HK-2 (cell line): ENCODE measurements around the gene ARHGEF28.

ENCODE experiments used
- DNase-seq: peaks from one replicate; pipeline ENCODE4 v3.0.0-alpha.2; 2018; ENCODE audit not compliant: unreplicated experiment

The ARHGEF28 gene

DNA sequence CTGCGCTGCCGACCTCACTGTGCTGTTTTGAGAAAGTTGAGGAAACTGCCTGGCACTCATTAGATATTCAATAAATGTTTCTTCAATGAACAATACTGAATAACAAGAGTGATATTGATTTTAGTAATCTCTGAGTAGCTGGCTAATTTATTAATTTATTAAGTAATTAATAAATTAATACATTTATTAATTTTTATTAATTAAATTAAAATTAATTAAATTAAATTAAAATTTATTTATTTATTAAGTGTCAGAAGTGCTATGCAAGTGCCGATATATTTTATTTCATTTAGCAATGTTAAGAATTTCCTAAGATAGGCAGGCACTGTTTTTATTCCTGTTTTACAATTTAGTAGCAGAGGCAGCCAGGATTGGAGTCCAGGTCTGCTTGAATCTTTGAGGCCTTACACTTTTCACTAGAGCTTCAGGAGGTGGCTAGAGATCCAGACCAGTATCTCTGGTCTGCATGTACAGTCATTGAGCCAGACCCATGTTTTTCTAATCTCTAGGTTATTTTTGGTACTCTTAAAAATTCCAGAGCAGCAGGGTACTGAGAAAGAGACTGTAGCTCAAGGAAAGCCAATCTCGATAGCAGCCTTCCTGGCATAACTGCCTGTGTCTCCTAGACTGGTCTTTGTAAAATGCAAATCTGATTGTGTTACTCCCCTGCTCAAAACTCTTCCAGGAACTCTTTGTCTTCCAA is 109.2 kb downstream of the ARHGEF28 start:
- DNase-seq = no peak

DNA sequence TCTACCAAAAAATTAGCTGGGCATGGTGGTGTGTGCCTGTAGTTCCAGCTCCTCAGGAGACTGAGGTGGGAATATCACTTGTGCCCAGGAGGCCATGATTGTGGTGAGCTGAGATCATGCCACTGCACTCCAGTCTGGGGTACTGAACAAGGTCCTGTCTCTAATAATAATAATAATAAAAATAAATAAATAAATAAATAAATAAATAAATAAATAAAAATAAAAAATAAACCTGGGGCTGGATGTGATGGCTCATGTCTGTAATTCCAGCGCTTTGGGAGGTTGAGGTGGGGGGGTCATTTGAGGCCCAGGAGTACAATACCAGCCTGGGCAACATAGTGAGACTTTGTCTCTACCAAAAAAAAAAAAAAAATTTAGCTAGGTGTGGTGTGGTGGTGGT is 113.7 kb downstream of the ARHGEF28 start:
- no peak for DNase-seq

DNA sequence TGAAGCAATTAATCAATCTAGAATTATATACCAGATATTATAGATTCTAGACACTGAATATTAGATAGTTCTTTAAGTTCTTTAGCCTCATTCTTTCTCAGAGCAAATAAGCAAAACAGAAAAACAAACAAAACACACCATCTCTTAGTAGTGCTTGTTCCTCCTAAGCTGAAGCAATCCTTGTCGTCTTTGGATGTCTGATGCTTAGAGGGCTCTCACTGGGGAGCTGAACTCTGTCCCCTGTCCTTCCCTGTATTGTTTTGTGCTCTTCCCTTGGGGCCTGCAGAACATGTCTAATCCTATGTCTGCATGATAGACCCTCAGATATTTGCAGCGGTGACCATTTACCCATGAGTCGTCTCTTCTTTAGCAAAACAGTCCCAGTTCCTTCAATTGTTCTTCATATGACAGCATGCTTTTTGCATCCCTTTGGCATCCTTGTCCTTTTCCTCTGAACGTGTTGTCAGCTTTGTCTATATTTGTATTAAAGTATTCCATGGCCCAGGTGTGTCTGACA is 114.3 kb downstream of the ARHGEF28 start:
- no peak for DNase-seq

DNA sequence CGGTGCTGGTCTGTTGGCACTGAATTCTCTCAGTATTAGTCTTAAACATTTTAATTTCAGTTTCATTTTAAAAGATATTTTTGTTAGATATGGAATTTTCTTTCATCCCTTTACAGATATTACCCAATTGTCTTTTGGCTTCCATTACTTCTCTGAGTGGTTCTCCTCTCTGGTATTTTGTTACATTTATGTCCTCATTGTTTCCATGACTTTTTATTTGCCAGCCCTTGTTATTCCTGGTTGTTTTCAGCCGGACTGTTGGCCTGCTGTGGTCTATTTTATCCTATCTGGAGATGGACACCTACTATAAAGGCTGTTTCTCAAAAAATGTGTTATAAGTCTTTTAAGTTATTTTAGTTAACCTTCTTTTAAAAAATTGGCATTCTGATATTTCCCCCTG is 117.2 kb downstream of the ARHGEF28 start:
- DNase-seq = no peak

- no peak for DNase-seq
Observed at GRCh38 chr5:73745836-73746235, 119.8 kb downstream of the ARHGEF28 start.

DNA sequence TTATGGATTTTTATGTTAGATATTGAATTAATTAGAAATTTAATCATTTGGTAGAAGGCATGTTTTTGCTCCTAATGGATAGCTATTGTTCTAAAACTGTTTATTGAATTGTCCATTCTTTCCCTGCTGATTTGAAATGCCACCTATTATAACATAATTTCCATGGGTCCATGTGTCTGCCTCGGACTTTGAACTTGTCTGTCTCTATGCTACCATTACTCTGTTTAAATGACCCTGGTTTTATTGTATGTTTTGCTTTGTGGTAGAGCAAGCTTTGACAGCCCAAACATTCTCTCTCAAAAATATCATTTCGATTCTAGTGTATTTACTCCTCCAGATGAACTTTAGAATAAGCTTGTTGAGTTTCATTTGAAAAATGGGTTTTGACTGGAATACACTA is 120.6 kb downstream of the ARHGEF28 start:
- DNase-seq = no peak

DNA sequence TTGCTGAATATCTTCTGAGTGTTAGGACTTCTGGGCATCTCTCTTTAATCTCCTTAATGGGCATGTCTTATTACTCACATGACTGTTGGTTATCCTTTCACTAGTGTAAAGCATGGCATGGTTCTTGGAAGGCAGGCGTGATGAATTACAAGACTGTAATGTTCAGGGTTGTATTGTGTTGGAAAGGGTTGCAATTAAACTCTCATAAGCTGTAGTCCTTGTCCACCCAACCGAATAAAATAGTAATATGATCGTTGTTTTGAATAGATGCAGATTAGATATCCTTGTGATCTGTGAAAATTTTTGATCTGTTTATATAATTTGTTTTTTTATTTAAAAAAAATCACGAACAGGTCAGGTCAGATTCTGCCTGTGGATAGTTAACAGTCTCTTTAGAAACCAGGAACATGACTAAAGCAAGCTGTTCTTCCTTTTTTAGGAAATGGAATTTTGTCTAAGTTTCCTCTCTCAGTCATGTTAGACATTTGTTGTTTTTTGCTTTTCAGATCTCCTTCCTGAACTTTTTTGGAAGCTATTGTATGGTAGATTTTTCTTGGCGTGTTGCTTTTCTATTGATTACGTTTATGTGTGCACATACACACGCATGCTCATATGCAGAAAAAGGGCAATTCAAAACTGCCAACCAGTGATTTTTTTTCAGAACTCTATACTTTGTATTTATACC is 121.8 kb downstream of the ARHGEF28 start:
- DNase-seq = no peak

DNA sequence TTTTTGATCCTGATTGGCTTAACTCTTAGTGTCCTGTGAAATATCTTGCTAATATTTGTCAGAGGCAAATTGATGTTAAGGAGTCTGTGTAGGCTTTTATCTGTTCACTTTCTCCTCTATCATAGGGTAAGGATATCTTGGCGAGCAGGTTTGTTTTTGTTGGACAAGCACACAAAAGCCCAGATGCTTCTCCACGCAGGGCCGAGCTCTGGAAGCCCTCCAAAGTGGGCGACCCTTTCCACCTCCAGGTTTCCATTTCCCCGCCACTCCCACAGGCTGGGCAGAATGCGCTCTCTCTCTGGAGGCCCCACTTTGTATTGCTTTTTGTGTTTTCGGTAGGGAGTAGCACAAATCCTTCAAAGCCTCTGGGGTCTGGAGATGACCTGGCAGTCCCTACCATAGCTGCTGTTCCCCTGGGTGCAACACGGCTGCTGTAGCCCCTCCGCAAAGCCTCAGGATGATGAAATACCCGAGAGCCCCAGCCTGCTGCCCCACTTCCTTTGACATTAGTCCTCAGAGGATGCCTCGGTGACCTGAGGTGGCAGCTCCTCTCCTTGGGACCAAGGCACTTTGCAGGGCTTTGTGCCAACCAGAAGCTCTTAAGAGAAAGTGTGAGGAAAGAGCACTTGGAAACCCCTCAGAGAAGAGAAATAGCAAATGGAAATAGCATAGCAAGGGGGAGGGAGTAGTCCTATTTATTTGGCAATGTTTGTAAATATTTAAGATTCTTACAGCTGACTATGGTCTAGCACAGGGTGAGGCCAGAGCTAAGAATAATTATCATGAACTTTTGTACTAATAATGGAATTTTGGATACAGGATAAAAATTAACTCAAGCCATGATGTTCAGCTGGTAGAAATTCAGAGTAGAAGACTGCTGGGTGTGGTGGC is 122.8 kb downstream of the ARHGEF28 start:
- DNase-seq = no peak

GRCh38 chr5:73749485-73750270 is 123.7 kb downstream of the ARHGEF28 start:
- no peak for DNase-seq

DNA sequence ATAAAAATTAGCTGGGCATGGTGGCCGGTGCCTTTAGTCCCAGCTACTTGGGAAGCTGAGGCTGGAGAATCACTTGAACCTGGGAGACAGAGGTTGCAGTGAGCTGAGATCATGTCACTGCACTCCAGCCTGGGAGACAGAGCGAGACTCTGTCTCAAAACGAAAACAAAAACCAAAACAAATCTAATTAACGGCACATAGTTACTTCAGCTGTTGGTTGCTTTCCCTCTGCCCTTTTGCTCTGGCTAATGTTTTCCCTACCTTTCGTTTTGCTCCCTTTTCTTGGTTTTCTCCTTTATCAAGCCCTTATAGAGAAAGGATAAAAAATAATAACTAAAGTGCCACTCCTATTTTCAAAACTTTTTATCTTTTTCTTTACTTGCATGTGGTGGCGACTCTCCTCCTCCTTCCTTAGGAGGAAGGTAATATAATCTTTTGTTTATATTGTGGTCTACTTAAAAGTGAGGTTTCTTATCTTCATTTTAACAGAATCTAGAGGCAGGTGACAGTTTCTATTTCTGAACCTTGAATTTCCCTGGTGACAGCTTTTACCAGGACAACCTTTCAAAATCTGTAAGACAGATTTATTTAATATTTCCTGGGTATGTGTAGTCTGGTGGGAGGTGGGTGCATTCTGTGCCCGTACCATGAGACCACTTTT is 125.4 kb downstream of the ARHGEF28 start:
- DNase-seq = no peak

DNA sequence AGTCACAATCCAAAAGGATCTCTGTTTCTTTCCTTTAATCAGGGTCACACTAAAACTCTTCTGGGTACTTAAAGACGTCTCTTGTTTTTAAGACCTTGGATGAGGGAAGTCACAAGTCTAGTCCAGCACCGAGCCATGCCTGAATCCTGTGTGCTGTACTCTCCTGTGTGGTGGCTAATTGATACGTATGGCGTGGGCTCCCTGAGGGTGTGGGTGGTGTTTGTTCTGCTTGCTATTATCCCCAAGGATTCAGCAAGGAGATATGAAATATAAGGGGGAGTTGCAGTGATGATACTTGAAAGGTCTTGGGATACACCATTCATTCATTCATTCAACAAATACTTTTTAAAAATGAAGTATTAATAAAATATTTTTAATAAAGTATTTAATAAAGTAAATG is 128.3 kb downstream of the ARHGEF28 start:
- no peak for DNase-seq

DNA sequence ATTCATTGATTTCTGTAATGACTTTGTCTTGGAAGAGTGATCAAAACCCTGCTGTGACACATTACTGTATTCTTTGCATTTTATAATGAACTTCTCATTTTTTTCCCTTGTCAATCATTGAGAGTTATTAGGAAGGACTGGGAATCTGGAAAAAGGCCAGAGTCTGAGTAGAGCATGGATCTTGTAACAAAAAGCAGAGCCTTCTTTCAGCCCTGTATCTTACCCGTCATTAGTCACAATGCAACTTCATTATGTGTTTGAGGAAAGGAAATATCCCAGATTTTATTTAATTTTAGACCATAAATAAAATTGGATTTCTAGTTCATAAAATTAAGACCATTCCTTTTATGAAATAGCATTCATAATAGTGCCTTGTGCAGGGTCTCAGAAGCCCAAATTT is 131.4 kb downstream of the ARHGEF28 start:
- no peak for DNase-seq

- no peak for DNase-seq
Observed at GRCh38 chr5:73759771-73760170, 133.8 kb downstream of the ARHGEF28 start.

GRCh38 chr5:73763300-73764032 is 137.5 kb downstream of the ARHGEF28 start:
- no peak for DNase-seq

GRCh38 chr5:73764586-73764985 is 138.6 kb downstream of the ARHGEF28 start:
- no peak for DNase-seq

DNA sequence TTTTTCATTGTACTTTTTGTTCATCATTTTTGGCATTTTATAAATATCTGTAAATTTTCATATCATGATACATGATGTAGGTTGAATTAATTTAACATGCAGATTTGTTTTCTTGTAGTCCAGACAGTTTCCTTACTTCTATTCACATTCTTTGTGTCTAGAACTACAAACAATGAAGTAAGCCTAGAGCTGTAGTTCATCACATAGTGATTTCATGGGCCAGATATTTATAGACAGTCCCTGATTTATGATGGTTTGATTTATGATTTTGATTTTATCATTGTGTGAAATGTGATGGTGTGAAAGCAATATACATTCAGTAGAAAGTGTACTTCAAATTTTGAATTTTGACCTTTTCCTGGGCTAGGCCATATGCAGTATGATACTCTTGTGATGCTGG is 139.0 kb downstream of the ARHGEF28 start:
- DNase-seq = no peak

DNA sequence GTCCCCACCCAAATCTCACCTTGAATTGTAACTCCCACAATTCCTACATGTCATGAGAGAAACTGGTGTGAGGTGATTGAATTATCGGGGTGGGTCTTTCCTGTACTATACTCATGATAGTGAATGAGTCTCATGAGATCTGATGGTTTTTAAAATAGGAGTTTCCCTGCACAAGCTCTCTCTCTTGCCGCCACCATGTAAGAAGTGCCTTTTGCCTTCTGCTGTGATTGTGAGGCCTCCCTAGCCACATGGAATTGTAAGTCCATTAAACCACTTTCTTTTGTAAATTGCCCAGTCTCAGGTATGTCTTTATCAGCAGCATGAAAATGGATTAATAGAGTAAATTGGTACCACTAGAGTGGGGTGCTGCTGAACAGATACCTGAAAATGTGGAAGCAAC is 140.9 kb downstream of the ARHGEF28 start:
- DNase-seq = no peak

- DNase-seq = no peak
Observed at GRCh38 chr5:73770172-73771025, 144.4 kb downstream of the ARHGEF28 start.

- DNase-seq = no peak
Observed at GRCh38 chr5:73774924-73775323, 148.9 kb downstream of the ARHGEF28 start.
